GM12878 (cell line): ENCODE measurements around the gene PALD1.

ENCODE experiments used
- CBX5 ChIP-seq: sonication (generic); IDR thresholded peaks from 2 replicates; pipeline ENCODE4 v1.6.1; 2016; ENCODE audit warnings: low read depth, moderate library complexity, mild to moderate bottlenecking, inconsistent platforms
- MTA3 ChIP-seq: IDR thresholded peaks from 2 replicates; pipeline ENCODE4 v1.6.1; 2012; ENCODE audit warnings: low read length, inconsistent platforms, borderline replicate concordance
- POLR2AphosphoS2 ChIP-seq: IDR thresholded peaks from 2 replicates; pipeline ENCODE4 v1.6.1; 2011; ENCODE audit warnings: low read depth, mild to moderate bottlenecking, low read length, improper control_type of control experiment, moderate library complexity
- POLR2AphosphoS5 ChIP-seq: IDR thresholded peaks from 2 replicates; pipeline ENCODE4 v1.6.1; 2011; ENCODE audit warnings: mild to moderate bottlenecking, low read length, inconsistent platforms
- RCOR1 ChIP-seq: conservative IDR thresholded peaks from 2 replicates; pipeline ENCODE4 v1.6.1; 2012; ENCODE audit warnings: low read depth, low read length, improper control_type of control experiment
- SKIL ChIP-seq: fragments of 450-650 bp; IDR thresholded peaks from 2 replicates; pipeline ENCODE4 v1.6.1; 2017; ENCODE audit warnings: mild to moderate bottlenecking, low read depth, inconsistent platforms; ENCODE audit not compliant: poor library complexity, severe bottlenecking
- TF ChIP-seq, protein P1 (sequence below): IDR thresholded peaks from 2 replicates; pipeline ENCODE4 v1.6.1; 2012; ENCODE audit warnings: low read length, inconsistent platforms
- TF ChIP-seq, protein P2 (sequence below): IDR thresholded peaks from 2 replicates; pipeline ENCODE4 v1.6.1; 2011; ENCODE audit warnings: low read depth, mild to moderate bottlenecking, low read length, moderate library complexity, borderline replicate concordance; ENCODE audit errors: extremely low read depth

- TF ChIP-seq POLR2AphosphoS5 (no peak), SKIL (peak; percentile 53), RCOR1 (no peak), CBX5 (no peak), MTA3 (no peak), POLR2AphosphoS2 (no peak)
- TF ChIP-seq, protein P1, sequence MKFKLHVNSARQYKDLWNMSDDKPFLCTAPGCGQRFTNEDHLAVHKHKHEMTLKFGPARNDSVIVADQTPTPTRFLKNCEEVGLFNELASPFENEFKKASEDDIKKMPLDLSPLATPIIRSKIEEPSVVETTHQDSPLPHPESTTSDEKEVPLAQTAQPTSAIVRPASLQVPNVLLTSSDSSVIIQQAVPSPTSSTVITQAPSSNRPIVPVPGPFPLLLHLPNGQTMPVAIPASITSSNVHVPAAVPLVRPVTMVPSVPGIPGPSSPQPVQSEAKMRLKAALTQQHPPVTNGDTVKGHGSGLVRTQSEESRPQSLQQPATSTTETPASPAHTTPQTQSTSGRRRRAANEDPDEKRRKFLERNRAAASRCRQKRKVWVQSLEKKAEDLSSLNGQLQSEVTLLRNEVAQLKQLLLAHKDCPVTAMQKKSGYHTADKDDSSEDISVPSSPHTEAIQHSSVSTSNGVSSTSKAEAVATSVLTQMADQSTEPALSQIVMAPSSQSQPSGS, result 0 out of 2 replicates have a peak, but pooled peaks have one; percentile 2
- TF ChIP-seq, protein P2, sequence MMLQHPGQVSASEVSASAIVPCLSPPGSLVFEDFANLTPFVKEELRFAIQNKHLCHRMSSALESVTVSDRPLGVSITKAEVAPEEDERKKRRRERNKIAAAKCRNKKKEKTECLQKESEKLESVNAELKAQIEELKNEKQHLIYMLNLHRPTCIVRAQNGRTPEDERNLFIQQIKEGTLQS, result no peak
Measured at GRCh38 chr10:70575874-70576802, 97.6 kb downstream of the PALD1 start.
